ENCODE results near the gene ZDHHC9.
A peak's percentile ranks its signal among the peaks of the same experiment; 100 is the strongest.
"Not testable (repeated sequence)": the region's sequence is repeated elsewhere in the genome, so short reads cannot be mapped to it uniquely, and the experiment has no call there.

ZDHHC9 gene

DNA sequence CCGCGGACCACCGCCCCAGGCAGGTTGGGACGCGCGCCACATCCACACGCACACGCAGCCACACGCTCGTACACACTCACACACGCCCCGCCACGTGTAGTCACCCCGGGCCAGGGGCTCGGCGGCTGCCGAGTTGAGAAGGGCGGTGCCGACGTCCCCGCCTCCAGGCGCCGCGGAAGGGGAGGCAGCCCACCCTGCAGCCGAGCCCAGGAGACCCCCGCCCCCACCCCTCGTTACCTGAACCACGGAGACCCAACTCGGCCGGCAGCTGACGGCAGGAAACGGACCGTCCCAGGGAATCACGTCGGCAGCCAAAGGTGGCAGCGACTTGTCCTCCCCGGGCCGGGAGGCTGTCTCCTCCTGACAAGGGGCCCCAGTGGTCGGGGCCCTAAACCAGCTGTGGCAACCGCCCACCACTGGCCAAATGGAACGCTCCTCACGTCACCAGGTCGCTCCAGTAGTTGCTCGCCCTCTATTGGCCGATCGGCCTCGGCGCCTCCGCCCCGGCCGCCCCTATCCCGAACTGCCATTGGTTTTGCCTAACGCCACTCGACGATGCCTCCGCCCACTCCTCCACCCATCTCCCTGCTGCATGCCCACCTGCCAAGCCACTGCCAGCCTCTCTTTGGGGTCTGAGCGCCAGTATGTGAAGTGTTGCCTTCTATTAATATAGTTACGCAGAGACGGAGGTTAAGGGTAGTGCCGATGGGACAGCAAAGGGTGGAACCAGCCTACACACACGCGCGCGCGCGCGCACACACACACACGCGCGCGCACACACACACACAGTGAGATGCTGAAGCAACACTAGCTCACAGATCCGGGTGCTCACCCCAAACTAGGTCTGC, at the start of gene ZDHHC9:
ZDHHC9 (minus strand) TSS at position 428 of the 848 bp plus-strand sequence. CDS start 1,941 bp downstream, outside the sequence.
- peak; percentile 85 for DNase-seq

- DNase-seq: no peak
Observed at GRCh38 chrX:129877401-129877800, 33.7 kb upstream of the ZDHHC9 start.

- no peak for DNase-seq
Observed at GRCh38 chrX:129876771-129877305, 33.2 kb upstream of the ZDHHC9 start.

GRCh38 chrX:129875669-129876068, 32.0 kb upstream of the ZDHHC9 start:
- DNase-seq: no peak

DNA sequence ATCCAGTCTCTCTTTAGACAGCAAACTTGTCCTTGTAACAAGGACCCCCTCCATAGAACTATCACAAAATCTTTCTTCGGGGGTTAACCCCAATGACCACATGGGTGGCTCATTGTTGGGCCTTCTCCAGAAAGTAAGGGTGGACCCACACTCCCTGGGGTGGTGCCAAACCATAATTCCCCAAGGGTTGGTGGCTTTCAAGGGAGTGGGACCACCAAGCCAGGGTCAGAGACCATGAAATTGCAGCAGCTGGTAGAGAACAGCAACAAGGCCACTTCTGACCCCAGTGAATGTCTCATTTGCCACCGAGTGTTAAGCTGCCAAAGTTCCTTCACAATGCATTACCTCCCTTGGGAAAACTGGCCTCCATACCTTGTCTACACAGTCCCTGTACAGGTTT, 28.8 kb upstream of the ZDHHC9 start:
- no peak for DNase-seq

DNA sequence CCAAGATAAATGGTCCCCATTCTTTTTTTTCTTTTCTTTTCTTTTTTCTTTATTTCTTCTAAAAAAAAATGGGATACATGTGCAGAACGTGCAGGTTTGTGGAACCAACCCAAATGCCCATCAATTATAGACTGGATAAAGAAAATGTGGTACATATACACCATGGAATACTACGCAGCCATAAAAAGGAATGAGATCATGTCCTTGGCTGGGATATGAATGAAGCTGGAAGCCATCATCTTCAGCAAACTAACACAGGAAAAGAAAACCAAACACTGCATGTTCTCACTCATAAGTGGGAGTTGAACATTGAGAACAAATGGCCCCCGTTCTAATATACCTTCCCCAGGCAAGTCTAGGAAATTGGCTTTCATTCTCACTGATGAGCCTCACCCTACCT, 22.6 kb upstream of the ZDHHC9 start:
- DNase-seq: not testable (repeated sequence)

- DNase-seq: not testable (repeated sequence)
Observed at GRCh38 chrX:129859134-129859533, 15.4 kb upstream of the ZDHHC9 start.

DNA sequence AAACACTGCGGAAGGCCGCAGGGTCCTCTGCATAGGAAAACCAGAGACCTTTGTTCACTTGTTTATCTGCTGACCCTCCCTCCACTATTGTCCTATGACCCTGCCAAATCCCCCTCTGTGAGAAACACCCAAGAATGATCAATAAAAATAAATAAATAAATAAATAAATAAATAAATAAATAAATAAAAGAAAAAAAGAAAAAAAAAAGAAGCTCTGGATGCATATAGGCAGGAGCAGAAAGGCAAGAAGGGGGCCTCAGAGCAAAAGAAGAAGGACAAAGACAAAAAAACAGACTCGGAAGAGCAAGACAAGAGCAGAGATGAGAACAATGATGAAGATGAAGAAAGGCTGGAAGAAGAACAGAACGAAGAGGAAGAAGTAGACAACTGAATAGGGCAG, 8.1 kb upstream of the ZDHHC9 start:
- not testable (repeated sequence) for DNase-seq

- no peak for DNase-seq
Observed at GRCh38 chrX:129846716-129847115, 3.0 kb upstream of the ZDHHC9 start.

GRCh38 chrX:129845616-129846190, 2.0 kb upstream of the ZDHHC9 start:
- no peak for DNase-seq

GRCh38 chrX:129843209-129843458, 552 bp downstream of the ZDHHC9 start:
- DNase-seq: no peak

GRCh38 chrX:129842510-129843208, 1.0 kb downstream of the ZDHHC9 start:
- DNase-seq: no peak

DNA sequence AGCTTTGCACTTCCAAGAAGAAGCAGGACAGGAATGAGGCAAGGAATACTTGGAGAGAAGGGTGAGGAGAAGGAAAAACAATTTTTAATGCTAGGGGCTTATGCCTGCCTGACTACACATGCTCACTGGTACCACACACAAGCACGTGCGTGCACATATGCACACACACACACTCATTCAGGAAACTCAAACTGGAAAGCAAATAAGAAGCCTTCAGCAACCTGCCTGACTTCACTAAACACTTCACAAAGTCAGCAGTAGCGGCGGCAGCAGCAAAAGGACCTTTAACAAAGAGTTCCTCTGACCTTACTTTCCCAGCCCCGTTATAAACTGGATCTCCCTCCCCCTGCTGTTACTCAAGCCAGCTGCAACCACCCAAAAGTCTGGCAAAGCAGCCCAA, 3.3 kb downstream of the ZDHHC9 start:
- no peak for DNase-seq

GRCh38 chrX:129836827-129837226, 6.9 kb downstream of the ZDHHC9 start:
- no peak for DNase-seq

- no peak for DNase-seq
Observed at GRCh38 chrX:129833153-129833990, 10.3 kb downstream of the ZDHHC9 start.

DNA sequence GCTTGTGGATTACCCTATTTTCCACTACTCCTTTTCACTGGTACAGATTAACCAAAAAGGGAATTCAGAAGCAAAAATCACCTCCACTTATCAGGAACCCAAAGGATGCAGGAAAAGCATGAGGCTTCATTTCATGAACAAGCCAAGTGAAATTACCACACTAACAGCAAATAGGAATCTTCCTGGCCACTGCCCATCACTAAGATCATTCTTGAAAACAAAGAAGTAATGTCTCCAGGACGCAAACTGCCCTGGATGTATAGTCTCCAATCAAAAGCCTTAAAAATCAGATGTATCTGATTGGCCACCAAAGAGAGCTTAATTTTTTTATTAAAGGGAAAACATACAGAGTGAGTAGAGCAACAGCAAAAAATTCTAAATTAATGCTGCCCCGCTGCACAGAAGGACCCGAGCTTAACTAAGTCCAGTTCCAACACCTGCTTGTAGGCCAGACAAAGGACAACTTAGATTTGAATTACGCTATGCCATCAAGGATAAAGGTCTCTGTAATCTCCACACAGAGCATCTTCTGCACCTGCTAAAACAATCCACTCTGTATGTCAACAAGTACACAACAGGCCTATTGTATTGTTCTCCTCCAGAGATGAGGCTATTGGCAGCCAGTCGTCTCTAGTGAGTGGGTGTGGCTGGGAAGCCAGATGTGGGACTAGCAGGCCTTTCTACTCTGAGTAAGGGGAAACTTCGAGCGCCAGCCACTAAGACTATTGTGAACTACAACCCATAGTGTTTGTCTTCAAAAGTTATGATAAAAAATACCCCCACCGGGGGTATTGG, 12.4 kb downstream of the ZDHHC9 start:
- no peak for DNase-seq

DNA sequence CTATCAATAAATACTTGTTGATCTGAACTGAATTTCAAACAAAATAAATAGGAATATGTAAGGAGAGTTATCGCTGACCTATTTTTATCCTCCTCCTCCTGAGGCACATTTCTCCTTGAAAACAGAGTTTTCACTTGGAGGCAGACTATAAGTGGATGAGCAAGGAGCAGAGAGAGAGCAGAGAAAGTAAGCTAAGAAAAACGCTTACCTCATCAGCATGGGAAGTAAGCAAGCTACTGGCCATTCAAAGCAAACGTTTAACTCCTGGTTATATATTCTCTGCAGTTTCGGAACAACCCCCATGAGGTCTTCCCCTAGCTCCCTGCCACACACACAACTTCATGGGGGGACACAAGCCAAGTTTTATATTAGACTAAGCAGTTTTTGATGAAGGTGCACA, 13.2 kb downstream of the ZDHHC9 start:
- no peak for DNase-seq

DNA sequence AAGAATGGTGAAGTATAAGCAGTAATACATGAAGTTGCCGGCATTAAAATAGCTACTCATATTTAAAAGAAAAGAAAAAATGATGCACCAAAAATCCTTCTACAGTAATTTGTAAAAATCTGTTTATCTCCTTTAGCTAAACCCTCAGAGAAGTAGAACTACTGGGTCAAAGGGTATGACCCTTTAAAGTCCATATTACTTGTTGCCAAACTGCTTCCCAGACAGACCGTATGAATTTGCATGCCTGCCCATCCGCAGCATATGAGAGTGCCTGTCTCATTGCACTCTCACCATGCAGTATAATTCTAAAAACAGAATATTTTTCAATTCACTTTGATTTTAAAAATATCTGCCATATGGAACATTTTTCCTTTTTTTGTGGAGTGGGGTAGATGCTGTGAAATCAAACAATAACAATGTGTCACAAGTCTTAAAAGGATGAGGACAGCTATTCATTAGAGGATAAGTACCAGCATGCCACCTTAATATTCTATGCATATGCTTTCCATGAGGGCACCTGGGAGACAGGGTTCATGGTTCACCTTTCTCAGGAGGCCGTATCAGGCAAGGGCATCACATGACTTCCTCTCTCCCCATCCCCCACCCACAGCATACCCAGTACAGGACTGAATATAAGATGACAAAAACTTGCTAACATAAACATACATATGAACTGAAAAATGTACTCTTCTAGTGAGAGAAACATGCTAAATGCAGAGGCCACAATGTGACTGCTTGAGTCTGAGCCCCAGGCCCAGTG, 17.8 kb downstream of the ZDHHC9 start:
- DNase-seq: no peak

- DNase-seq: no peak
Observed at GRCh38 chrX:129824620-129825019, 19.1 kb downstream of the ZDHHC9 start.

- DNase-seq: no peak
Observed at GRCh38 chrX:129823522-129823921, 20.2 kb downstream of the ZDHHC9 start.

DNA sequence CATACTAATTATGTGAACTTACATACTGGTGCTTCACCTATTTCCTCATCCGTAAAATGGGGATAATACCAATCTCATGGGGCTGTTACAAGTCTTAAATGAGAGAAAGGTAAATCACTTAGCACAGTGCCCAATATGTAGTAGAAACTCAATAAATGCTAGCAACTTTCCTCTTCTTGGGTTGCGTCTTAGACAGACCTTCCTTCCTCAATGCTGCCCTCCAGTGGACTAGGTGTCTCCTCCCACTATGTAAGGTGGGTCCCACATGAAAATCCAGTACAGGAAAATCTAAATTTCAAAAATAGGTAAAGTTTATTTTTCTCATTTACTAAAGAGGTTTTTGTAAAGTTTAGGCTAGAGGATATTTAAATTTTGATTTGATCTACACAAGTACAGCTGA, 20.6 kb downstream of the ZDHHC9 start:
- peak; percentile 53 for DNase-seq

Measured in CD4-positive, alpha-beta T cell treated with Interleukin-15 for 1 hour (primary cell).